NCI-H748 treated with DMSO at 0.1 percent for 48 hours (cell line): Measurements from ENCODE around the gene ZNF862.

Source experiments
- DNase-seq: peaks from one replicate; lab custom pipeline; 2025; lab: John Stamatoyannopoulos, UW

Gene ZNF862

DNA sequence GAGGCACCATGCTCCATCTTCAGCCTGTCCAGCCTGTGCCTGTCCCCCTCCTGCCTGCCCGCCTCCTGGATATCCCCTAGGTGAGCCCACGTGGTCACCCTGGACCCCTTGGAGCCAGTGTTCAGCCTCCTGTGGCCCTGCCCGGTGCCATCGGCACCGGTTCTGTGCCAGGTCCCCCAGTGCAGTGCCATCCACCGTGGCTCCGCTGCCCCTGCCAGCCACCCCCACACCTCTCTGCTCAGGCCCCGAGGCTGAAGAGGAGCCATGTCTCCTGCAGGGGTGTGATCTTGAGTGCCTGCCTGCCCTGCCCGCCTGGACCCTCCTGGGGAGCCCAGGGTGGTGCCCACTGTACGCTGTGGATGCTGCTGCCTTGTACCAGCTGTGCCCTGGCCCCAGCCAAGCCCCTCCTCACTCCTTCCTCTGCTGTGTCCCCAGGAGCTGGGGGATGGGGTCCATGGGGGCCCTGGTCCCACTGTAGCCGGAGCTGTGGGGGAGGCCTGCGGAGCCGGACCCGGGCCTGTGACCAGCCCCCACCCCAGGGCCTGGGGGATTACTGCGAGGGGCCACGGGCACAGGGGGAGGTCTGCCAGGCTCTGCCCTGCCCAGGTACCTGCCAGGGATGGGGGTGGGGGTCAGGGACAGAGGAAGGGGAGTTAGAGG, 26.2 kb upstream of the ZNF862 start:
- no peak for DNase-seq

- DNase-seq = no peak
These were observed 24.7 kb upstream of the ZNF862 start for GRCh38 chr7:149813254-149814035.

- DNase-seq = no peak
These were observed 23.7 kb upstream of the ZNF862 start for GRCh38 chr7:149814494-149814893.

GRCh38 chr7:149815121-149815520, 23.1 kb upstream of the ZNF862 start:
- no peak for DNase-seq

DNA sequence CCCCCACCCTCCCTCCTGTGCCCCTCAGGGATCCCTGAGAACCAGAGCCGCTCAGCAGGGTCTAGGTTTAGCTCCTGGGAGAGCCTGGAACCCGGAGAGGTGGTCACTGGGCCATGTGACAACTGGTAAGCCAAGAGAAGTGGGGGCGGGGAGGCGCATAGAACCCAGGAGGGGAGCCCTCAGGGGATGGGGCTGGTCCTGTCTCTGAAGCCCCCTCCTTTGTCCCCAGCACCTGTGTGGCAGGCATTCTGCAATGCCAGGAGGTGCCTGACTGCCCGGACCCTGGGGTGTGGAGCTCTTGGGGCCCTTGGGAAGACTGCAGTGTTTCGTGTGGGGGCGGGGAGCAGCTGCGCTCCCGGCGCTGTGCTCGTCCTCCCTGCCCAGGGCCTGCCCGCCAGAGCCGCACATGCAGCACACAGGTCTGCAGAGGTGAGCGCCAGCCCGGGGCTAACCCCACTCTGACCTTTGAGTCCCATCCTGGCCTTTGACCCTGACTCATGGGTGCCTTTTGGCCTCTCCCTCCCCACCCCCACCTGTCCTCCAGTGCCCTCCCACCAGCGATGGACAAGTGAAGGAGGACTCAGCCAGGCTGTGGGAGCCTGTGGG, 22.4 kb upstream of the ZNF862 start:
- DNase-seq = no peak

GRCh38 chr7:149816267-149816751, 21.9 kb upstream of the ZNF862 start:
- DNase-seq = no peak

DNA sequence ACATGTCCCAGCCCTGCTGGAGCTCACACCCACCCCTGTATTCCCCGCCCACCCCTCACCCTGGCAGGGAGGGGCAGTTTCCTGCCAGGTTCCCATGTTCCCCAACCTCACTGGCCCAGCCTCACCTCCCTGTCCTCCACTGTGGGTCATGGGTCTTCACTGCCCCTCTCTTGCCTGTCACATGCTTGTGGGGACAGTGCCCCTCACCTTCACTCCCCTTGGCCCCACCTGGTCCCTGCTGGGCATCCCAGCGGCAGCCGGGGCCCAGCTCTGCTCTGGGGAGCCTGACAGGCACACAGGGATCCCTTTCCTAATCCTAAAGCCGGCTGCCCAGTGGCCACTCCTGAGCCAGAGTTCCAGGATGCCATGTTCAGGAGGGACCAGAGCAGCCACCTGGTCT, 21.4 kb upstream of the ZNF862 start:
- no peak for DNase-seq

DNA sequence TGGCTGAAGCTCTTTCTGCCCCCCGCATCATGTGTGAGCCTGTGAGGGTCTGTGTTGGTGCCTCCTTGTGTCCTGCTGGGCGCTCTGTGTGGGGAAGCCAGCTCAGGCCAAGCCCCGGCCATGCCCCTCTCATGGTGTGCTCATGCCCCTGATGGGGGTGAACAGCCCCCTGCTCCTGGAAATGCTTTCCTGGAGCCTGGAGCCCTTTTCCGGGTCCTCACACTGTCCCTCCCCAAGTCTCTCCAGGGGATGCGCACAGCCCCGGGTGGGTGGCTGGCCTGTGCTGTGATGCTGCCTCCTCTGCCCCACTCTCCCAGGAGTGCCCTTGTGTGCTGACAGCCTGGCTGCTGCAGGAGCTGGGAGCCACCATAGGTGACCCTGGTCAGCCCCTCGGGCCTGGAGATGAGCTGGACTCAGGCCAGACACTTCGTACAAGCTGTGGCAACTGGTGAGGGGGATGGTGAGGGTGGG, 20.8 kb upstream of the ZNF862 start:
- DNase-seq = no peak

GRCh38 chr7:149817836-149818535, 20.2 kb upstream of the ZNF862 start:
- DNase-seq = no peak

GRCh38 chr7:149818536-149818840, 19.7 kb upstream of the ZNF862 start:
- no peak for DNase-seq

DNA sequence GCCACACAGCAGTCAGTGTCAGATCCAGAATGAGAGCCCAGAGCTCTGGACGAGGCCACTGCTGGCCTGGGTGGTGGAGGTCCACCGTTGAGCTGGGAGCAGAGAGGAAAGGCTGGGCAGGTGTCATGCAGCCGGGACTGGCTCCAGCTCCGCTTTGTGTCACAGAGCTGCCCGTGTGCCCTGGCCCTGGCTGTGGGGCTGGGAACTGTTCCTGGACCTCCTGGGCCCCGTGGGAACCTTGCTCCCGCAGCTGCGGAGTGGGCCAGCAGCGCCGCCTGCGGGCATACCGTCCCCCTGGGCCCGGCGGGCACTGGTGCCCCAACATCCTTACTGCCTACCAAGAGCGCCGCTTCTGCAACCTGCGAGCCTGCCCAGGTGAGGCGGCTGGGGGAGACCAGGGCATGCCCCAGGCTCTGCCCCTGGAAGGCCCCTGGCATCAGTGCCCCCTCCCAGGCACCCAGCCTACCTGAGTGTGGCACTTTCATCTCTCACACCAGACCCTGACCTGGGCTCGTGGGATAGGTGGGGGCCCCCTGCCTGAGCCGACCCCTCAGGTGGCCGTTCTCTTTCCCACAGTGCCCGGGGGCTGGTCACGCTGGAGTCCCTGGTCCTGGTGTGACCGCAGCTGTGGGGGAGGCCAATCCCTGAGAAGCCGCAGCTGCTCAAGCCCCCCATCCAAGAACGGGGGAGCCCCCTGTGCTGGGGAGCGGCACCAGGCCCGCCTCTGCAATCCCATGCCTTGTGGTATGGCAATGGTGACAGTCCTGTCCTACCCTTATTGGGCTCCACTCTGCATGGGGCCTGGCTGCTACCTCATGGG, 18.8 kb upstream of the ZNF862 start:
- no peak for DNase-seq

- DNase-seq = no peak
These were observed 18.2 kb upstream of the ZNF862 start for GRCh38 chr7:149819961-149820340.

DNA sequence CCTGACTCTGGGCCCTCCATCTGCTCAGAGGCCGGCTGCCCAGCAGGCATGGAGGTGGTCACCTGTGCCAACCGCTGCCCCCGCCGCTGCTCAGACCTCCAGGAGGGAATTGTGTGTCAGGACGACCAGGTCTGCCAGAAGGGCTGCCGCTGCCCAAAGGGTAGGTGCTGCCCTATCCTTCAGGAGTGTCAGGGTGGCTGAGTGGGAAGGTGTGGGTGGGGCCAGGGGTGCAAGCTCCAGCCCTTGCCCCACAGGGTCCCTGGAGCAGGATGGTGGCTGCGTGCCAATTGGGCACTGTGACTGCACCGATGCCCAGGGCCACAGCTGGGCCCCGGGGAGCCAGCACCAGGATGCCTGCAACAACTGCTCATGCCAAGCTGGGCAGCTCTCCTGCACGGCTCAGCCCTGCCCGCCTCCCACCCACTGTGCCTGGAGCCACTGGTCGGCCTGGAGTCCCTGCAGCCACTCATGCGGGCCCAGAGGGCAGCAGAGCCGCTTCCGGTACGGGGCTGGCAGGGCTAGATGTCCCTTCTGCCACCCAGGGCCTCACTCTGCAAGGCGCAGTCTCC, 17.5 kb upstream of the ZNF862 start:
- DNase-seq = no peak

GRCh38 chr7:149821191-149822148, 16.7 kb upstream of the ZNF862 start:
- DNase-seq = no peak

GRCh38 chr7:149822353-149822943, 15.7 kb upstream of the ZNF862 start:
- no peak for DNase-seq

GRCh38 chr7:149823191-149823630, 15.0 kb upstream of the ZNF862 start:
- DNase-seq = no peak

DNA sequence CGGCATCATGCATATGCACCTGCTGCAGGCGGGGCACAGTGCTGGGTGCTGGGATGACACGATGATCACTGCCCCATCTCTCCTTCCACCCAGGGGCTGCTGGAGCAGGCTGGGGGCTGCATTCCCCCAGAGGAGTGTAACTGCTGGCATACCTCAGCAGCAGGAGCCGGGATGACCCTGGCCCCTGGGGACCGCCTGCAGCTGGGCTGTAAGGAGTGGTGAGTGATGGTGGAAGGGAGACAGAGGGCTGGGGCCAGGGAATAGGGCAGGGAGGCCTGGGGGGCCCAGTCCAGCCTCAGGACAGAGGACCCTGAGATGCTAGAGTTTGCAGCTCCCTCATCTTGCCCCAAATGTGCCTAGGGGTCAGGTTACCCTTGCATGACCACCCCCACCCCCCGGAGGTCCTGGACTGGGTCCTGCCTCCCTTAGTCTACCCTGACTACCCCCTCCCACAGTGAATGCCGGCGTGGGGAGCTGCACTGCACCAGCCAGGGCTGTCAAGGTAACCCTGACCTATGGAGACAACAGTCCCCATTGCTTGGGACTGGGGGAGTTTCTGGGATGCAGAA, 14.5 kb upstream of the ZNF862 start:
- no peak for DNase-seq

DNA sequence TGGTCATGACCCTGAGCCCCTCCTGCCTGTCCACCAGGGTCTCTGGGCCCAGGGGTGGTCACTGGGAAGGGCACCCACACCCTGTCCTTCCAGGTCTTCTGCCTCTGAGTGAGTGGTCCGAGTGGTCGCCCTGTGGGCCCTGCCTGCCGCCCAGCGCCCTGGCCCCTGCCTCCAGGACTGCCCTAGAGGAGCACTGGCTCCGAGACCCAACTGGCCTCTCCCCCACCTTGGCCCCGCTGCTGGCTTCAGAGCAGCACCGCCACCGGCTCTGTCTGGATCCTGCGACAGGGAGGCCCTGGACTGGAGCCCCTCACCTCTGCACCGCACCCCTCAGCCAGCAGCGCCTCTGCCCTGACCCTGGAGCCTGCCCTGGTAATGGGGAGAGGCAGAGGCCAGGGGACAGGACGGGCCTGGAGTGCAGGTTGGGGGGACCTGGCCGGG, 13.9 kb upstream of the ZNF862 start:
- DNase-seq = no peak
